Measurements from ENCODE around the gene AGRN. TPM values are rescaled to one million over a fixed set of nuclear protein-coding genes. Genes with fewer than 3 reads are reported as not detected.

The AGRN gene
- total RNA-seq = 100 to 1,000 TPM in 1 of 7 donors, 10 to 100 TPM in 6; 10.0 to 138 (median 14.4) TPM
- 10 to 100 TPM in 1 of 2 donors, 1 to 10 TPM in 1; 2.7 to 13.6 TPM for polyA plus RNA-seq
- long read RNA-seq, donor 1, partial matches to known transcripts = 5 of 6 reads
- long read RNA-seq, donor 1, other reads (novel, unspliced or antisense) = 1 of 6 reads
- long read RNA-seq, donor 2, full-length matches to known transcripts = 1 of 24 reads
- long read RNA-seq, donor 2, partial matches to known transcripts = 23 of 24 reads
- long read RNA-seq, donor 2, other reads (novel, unspliced or antisense) = 0 of 24 reads
- long read RNA-seq, donor 3, partial matches to known transcripts = 52 of 67 reads
- long read RNA-seq, donor 3, other reads (novel, unspliced or antisense) = 14 of 67 reads

GRCh38 chr1:1020000-1020404 lies at the start of gene AGRN:
Gene AGRN, plus strand, starts transcription at chr1:1020120. Its CDS starts 53 bp downstream, at chr1:1020173.
- intact Hi-C loops (cut with DNase I) = loop anchor here in 1 of 4 donors (10.0 kb wide), 1 partner anchor 215 kb away; the partner anchor contains the start of genes B3GALT6 and SDF4
- peak within 1 kb of the TSS; percentile 69 to 84 for H3K27ac ChIP-seq
- DNase-seq = peak in 3 of 5 donors; percentile 68 to 71 (median 69)
- no peaks in the 10 kb centered on the region for H3K36me3 ChIP-seq
- H3K4me1 ChIP-seq (ENCODE audit: insufficient read depth) = no peaks in the 10 kb centered on the region
- peak within 1 kb of the TSS; percentile 64 for H3K4me3 ChIP-seq
- no peaks in the 10 kb centered on the region for H3K9me3 ChIP-seq
- no peak for TF ChIP-seq POLR2A (IDR thresholded peaks at IDR 0.05)
- TF ChIP-seq, protein P1, sequence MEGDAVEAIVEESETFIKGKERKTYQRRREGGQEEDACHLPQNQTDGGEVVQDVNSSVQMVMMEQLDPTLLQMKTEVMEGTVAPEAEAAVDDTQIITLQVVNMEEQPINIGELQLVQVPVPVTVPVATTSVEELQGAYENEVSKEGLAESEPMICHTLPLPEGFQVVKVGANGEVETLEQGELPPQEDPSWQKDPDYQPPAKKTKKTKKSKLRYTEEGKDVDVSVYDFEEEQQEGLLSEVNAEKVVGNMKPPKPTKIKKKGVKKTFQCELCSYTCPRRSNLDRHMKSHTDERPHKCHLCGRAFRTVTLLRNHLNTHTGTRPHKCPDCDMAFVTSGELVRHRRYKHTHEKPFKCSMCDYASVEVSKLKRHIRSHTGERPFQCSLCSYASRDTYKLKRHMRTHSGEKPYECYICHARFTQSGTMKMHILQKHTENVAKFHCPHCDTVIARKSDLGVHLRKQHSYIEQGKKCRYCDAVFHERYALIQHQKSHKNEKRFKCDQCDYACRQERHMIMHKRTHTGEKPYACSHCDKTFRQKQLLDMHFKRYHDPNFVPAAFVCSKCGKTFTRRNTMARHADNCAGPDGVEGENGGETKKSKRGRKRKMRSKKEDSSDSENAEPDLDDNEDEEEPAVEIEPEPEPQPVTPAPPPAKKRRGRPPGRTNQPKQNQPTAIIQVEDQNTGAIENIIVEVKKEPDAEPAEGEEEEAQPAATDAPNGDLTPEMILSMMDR (IDR thresholded peaks at IDR 0.05) = no peak
- no peak for TF ChIP-seq EP300 (IDR thresholded peaks at IDR 0.05)
- H3K27me3 ChIP-seq = no peaks in the 10 kb centered on the region
- 0 to 1% (median 0%) methylated on average over 12 to 45 of the region's 58 CpGs for WGBS, 3 donors

GRCh38 chr1:970242-970972 lies 49.5 kb upstream of the AGRN start:
- intact Hi-C loops (cut with DNase I) = no loop called here
- Histone ChIP-seq H3K4me3 (no peak overlapping the region), H3K27me3 (no peaks in the 10 kb centered on the region), H3K9me3 (no peaks in the 10 kb centered on the region), H3K36me3 (no peaks in the 10 kb centered on the region), H3K4me1 (ENCODE audit: insufficient read depth) (no peaks in the 10 kb centered on the region), H3K27ac (no peak overlapping the region)
- no peak for TF ChIP-seq POLR2A (IDR thresholded peaks at IDR 0.05)
- TF ChIP-seq EP300 (IDR thresholded peaks at IDR 0.05) = no peak
- TF ChIP-seq, protein P1 (IDR thresholded peaks at IDR 0.05) = no peak
- WGBS, 3 donors = 7 to 20% (median 11%) methylated on average over 19 to 33 of the region's 33 CpGs
- DNase-seq = no peak

DNA sequence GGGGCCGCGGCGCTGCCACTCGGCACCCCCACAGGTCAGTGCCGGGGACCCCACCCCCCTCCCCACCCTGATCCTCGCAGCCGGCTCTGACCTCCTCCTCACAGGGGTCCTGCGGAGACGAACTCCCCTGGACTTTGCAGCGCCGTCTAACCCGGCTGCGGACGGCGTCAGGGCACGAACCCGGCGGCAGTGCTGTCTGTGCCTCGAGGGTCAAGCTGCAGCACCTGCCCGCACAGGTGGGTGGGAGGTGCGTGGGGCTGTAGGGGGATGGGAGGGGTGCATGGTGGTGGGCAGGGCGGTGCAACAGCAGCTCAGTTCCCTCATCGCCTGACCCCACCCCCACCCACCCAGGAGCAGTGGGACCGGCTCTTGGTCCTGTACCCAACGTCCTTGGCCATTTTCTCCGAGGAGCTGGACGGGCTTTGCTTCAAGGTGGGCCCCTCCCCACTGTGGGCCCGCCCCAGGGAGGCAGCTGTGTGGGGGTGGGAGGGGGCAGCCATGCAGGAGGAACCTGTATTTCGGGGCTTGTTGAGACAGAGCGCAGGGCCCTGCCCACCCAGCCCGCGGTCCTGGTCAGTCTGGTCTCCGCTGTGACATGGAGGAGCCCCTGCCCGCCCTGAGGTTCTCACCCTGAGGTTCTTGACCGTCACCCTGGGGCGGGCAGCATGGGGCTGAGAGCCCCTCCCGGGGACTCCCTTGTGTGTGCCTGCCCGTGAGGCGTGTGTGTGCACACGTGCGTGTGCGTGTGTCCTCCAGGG lies 48.8 kb upstream of the AGRN start:
- no peaks in the 10 kb centered on the region for H3K36me3 ChIP-seq
- intact Hi-C loops (cut with DNase I) = no loop called here
- H3K27ac ChIP-seq = no peak overlapping the region
- no peaks in the 10 kb centered on the region for H3K9me3 ChIP-seq
- H3K4me3 ChIP-seq = no peak overlapping the region
- 24 to 51% (median 43%) methylated on average over 17 to 42 of the region's 42 CpGs for WGBS, 3 donors
- no peaks in the 10 kb centered on the region for H3K27me3 ChIP-seq
- DNase-seq = peak in 1 of 5 donors; percentile 32
- H3K4me1 ChIP-seq (ENCODE audit: insufficient read depth) = peaks cover under 1% of the 10 kb centered on the region
- TF ChIP-seq POLR2A (IDR thresholded peaks at IDR 0.05) (no peak), EP300 (IDR thresholded peaks at IDR 0.05) (no peak)
- TF ChIP-seq, protein P1 (IDR thresholded peaks at IDR 0.05) = no peak

All from ovary (tissue), 10 donors.